Measurements from ENCODE around the gene LAD1.

LAD1 gene

DNA sequence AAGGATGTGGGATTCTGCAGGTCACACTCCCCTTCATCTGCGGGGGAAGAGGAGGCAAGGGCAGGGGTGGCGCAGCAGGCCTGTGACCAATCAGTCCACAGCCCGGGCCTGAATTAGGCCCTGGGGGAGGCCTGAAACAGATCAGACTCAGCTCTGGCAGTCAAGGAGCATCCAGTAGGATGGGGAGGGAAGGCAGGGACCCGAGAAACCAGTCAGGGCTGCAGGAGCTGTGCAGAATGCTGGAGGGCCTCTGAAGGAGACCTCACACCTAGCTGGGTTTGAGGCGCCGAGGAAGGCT lies 34.4 kb downstream of the LAD1 start:
- no peak for DNase-seq (ENCODE audit: low read depth, low spot score)

DNA sequence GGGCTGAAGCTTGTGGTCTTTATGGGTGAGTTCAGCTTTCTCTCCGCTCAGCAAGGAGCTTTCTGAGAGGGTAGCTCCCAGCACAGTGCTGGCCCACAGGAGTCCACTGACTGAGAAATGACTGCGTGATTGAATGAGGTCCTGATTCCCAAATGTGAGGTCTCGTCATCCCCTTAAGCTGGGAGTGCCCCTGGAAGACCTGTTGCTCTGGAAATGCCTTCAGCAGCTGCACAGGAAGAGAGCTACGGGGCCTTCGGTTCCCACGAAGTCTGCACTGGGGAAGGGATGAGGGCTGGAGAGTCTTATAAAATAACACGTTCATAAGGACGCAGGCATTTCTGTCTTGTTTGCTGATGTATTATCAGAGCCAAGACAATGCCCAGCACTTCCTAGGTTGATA lies 35.7 kb downstream of the LAD1 start:
- DNase-seq (ENCODE audit: low read depth, low spot score) = no peak

DNA sequence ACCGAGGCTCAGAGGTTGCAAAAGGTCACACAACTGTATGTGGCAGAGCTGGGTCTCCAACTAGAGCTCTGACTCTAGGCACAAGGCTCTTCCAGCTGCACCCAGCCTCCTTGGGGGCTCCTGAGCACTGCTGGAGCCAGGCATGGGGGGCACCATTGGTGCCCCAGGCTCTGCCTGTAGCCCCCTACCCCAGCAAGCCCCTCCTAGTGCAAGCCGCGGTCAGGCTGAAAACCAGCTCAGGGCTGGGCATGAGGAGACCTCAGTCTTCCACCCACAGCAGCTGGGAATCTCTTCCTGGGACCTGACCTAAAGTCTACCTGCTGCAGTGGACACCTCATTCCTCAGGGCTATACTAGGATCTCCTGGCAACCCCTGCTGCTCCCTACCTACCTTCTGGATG lies 36.2 kb downstream of the LAD1 start:
- DNase-seq (ENCODE audit: low read depth, low spot score) = no peak

DNA sequence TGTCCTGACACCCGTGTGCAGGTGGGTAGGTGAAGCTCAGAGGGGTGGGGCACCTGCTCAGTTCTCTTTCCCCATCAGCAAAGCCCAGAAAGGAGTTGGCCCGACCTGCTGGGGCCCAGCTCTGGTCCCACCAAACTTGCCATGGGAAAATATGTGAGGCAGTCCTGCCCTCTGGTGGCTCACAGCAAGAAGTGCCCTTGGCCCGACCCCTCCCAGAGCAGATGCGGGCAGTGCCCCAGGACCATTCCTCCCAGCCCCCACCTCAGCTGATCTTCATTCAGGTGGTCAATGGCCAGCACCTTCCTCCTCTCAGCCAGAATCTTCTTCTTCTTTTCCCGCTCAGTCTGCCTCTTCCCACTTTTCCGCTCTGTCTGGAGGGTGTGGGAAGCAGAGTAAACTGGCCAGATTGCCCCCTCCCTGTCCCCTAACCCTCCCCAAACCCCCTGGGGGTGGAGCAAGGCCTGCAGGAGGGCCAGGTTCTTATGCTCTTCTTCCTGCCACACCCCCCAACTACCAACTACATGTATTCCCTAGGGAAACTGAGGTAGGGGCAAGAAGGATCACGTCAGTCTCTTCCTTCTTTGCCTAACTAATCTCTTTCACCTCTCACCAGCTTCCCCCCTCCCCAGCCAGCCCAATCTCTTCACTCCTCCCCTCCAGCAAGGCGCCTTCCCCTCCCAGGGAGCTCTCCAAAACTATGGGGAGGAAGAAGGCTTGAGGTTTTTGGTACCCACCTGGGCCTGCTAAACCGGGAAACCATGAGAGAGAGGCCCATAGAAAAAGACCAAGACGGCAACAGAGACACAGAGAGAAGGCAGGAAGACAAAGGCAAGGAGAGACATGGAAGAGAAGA lies 37.2 kb downstream of the LAD1 start:
- no peak for DNase-seq (ENCODE audit: low read depth, low spot score)

DNA sequence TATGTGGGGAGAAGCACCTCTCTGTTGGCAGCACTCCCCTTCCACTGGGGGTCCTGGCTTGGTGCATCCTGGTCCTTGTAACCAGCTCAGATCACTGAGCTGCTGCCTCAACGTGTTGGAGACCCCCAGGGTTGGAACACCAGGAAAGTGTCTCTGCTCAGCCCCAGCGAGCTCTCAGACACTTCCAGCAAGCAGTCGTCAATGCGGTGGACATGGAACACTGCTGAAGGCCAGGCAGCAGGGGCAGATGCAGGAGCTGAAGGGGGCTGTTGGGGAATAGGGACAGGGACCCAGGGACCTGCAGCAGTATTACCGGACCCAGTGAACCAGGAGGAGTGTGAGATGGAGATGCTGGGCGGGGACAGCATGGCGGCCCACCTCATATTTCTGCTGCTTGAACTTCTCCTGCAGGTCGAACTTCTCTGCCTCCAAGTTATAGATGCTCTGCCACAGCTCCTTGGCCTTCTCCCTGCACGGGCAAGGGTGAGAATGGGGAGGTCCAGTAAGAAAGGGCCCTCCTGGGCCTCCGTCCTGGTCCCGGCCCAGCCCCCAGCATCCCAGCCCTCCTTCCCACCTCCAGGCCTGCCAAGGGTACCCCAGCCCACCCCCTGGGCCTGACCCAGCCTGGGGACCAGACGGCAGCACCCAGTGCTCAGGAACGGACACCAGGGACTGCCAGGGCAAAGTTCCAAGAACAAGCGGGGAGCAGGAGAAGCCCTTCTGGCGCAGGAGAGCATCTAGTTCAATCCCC lies 38.0 kb downstream of the LAD1 start:
- DNase-seq (ENCODE audit: low read depth, low spot score) = no peak

DNA sequence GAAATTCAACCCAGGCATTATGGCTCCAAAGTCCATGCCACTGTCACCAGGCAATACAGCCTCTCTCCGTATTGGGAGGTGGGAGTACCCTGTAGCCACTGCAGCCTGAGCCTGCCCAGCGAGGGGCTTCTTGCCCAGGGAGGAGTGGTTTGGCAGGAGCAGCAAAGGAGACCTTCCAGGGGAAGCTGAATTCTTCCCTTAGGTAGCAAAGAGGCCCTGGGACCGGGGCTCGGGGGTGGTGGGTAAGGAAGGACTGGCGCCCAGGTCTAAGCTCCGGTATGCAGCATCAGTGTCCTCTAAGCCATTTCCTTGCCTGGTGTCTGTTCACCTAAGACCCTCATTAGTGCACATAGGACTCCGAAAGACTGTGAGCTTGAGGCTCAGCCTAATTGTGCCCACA lies 38.6 kb downstream of the LAD1 start:
- DNase-seq (ENCODE audit: low read depth, low spot score) = no peak

DNA sequence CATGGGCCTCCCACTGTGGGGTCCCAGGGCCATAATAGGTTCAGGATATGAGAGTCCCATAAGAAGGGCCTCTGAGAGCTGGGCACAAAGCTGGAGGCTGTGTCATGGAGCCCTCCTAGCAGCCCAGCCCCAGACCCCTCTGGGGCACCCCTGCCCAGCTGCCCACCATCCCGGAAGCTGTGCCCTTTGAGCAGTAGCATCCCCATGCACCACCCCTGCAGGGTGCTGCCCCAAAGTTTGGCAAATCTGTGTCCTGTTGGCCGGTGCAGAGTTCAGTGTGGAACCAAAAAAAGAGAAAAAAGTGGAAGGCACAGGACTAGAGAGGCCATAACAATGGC lies 39.3 kb downstream of the LAD1 start:
- DNase-seq (ENCODE audit: low read depth, low spot score) = no peak

DNA sequence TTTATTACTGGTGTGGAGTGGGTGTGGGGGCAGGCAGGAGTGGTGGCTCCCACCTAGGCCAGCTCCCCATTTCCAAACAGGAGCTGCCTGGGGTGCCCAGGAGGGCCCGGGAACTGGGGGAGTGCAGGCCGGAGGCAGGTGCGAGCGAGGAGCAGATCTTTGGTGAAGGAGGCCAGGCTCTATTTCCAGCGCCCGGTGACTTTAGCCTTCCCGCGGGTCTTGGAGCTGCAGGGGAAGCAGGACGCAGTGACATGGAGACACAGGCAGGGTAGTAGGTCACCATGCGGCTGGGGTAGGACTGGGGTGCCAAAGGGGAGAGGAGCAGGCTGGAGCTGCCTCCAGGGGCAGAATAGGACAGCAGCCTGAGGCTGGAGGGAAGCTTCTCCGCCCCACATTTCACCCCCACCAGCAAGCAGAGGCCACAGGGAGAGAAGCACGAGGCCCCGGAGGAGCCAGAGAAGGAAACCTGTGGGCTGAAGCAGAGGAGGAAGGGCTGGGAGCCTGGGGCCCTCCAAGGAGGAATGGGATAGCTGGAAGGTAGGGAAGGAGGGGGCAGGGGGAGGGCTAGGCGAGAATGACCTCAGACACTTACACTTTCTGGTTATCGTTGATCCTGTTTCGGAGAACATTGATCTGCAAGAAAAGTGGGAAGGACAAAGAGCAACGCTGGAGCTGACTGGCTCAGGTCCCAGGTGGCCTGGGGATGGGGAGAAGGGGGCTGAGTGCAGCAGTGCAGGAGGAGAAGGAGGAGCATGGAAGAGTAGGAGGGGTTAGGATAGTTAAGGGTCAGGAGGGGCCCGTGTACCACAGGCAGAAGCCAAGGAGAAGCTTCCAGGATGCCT lies 39.9 kb downstream of the LAD1 start:
- no peak for DNase-seq (ENCODE audit: low read depth, low spot score)

DNA sequence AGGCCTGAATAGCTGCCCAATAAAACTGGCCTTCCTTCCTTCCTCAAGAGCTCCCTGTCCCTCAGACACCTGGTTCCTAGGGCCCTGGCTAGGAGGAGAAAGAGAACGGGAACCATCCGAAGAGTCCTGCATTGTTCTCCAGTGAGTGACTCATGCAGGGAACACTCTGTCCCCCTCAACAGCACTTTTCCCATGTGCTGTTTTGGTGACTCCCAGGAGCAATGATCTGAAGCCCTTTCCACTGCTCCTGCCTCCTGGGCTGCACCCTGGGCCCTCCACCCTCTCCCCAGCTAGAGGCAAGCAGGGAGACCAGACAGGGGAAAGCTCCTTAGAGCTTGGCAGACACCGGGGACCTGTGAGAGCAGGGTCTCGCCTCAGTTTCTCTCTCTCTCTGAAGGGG lies 40.5 kb downstream of the LAD1 start:
- no peak for DNase-seq (ENCODE audit: low read depth, low spot score)

DNA sequence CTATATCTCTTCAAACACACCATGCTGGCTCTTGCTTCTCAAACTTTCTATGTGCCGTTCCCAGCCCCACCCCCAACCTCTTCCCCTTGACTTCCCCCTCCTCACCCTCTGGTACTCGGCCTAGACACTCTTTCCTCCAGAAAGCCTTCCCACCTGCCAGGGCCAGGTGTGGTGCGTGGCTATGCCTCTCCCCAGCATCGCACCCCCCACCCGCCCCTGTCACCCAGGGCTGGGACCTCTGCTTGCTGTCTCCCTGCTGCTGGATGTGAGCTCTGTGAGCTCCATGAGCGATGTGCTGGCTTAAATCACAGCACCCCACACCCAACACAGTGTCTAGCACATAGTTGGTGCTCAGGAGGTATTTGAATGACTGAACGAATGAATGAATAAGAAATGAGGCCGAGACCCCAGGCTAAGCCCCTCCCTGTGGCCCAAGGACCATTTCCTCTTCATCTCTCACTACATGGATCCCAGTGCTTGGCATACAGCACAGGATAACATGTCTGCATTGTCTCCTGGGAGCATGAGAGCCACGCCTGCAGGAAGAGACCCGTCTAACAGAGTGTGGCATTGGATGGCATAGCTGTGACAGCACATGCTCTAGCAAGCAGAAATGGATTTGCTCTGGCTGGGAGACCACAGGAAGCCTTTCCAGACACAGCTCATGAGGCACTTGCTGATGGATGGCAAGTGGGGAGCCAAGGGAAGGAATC lies 41.3 kb downstream of the LAD1 start:
- no peak for DNase-seq (ENCODE audit: low read depth, low spot score)

DNA sequence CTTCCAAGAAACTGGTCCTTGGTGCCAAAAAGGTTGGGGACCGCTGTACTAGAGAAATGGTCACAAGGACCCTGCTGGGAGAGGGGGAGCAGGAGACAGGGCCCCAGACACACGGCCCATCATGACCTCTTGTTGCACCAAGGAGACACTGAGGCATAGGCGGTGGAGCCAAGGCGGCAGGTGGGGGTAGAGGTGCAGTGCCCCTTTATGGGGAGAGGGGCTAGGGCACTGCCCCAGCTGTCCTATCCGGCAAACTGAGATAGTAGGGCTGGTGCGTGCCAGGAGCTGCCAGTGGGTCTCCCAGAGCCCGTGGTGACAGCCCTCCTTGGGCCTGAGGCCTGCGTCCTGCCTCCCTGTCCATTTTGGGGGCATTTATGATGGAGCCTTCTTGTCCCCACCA lies 41.9 kb downstream of the LAD1 start:
- DNase-seq (ENCODE audit: low read depth, low spot score) = no peak

DNA sequence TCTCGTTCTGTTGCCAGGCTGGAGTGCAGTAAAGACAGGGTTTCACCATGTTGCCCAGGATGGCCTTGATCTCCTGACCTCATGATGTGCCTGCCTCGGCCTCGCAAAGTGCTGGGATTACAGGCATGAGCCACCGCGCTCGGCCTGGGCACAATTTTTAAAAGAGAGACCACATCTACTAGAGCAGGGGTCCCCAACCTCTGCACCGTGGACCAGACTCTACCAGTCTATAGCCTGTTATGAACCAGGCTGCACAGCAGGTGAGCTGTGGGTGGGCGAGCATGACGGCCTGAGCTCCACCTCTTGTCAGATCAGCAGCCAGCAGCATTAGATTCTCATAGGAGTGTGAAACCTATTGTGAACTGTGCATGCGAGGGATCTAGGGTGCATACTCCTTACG lies 42.4 kb downstream of the LAD1 start:
- DNase-seq (ENCODE audit: low read depth, low spot score) = no peak

DNA sequence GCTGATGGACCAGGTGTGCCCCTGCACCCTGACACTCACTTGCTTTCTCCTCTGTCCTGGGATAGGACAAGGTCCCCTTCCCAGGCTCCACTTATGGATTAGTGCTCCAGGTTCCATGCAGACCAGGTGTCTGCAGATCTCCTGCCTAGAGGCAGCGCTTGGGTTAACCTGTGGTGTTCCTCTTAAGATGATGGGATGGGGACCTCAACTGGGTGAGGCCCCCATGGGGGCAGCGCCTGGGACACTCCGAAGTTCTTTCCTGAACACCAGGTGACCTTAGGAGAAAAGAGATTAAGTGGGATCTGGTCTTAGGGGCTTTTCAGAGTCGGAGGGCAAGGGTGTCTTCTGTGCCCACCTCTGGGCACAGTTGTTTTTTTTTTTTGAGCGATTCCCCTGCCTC lies 42.9 kb downstream of the LAD1 start:
- DNase-seq (ENCODE audit: low read depth, low spot score) = no peak

DNA sequence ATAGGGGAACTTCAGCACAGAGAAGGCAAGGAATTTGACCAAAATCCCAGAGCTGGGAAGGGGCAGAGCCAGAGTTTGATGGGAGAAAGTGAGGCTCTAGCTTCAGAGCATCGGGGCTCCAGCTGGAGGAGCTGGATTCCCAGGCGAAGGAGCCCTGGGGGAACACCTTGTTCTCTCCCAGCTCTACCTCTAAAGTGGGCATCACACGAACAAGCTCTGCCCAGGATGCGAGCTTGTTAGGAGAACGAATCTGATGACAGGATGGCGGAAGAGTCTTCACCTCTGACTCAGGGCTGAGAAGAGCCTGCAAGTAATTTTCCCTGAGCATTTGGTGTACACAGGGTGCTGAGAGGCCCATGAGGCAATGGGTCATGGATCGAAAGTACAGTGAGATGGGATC lies 43.7 kb downstream of the LAD1 start:
- DNase-seq (ENCODE audit: low read depth, low spot score) = no peak

DNA sequence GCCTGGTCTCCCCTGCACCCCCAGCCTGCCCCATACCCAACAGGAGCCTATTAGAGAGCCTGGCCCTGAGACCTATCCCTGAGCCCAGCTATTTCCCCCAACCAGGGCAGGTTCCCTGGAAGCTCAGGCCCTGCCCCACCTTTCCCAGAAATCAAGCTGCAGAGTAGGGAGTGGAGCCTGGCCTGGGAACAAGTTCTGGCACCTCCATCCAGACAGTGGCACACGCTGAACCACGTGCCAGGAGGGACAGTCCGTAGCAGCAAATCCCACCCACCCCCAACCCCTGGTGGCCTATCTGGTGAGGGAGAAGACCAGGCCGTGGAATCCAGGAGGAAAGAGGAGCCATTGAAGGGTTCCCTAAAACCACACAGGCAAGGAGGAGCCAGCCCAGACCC lies 44.2 kb downstream of the LAD1 start:
- no peak for DNase-seq (ENCODE audit: low read depth, low spot score)

DNA sequence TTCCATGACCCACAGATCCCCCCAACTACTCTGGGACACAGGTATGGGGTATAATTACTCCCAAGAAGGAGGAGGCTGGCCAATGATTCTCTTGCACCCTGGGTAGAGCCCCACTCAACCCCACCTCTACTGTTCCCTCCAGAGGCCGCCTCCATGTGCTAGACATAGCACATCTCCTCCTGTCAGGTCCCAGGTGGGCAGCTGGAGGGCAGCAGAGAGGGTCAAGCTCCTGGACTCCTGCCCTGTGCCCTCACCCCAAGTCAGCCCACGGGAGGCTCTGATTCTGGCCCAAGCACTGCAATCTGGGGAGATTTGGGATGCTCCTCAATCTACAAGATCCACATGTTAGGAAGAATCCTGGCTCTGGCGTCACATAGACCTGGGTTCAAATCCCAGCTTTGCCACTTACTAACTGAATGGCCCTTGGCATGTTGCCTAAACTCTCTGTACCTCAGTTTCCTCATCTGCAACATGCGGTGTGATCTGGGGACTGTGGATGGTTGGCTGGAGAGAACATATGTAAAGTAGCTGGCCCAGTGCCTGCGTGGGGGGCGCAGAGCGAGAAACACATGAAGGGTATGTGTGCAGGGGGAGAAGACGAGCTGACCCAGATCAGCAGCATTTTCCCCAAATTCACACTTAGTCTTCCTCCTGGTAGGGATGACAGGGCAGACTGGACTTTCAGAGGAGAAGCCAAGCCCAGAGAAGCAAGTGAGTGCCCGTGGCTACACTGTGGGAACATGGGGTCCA lies 44.8 kb downstream of the LAD1 start:
- no peak for DNase-seq (ENCODE audit: low read depth, low spot score)

DNA sequence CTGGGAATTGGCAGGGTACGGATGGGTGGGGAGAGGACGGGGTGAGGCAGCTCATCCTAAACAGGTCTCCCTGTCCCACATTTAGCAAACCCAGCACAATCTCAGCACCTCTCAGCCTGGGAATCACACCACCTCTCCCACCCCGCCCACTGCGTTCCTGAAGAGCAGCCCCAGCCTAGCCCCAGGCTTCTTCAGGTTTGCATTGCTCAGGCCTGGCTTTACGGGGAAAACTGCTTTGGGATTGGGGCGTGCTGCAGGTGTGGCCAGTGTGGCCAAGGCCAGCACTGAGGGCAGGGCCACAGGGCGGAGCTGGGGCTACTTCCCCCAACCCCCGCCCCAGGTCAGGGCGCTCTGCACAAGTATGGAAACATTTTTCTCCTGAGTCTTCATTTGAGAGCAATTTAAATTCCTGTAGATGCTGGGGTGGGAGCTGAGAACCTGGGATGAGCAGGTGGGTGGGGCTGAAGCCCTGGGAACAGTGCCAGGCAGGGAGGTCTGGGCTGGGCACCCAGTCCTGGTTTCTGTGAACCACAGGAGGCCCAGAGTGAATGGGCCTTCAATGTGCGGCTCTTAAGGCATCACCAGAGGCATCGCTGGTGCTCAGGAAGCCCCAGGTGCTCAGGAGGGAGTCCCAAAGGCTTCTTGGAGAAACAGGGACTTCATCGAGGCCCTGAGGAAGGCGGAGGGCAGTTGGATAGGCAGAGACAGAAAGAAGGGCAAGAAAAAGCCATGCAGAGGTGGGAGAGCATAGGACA lies 45.8 kb downstream of the LAD1 start:
- no peak for DNase-seq (ENCODE audit: low read depth, low spot score)

DNA sequence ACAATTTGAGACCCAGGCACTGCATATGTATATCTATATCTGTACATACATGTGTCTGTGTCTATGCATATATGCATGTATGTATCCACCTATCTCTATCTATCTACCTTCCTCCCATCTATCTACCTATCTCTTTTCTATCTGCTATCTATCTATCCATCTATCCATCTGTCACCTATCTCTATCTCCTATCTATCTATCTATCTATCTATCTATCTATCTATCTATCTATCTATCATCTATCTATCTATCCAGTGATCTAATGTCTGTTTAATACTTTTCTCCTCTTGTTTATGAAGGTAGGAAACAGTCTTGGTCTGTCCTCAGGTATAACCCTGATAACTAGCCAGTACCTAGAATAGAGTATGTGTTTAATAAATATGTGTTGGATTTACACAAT lies 47.5 kb downstream of the LAD1 start:
- DNase-seq (ENCODE audit: low read depth, low spot score) = no peak

DNA sequence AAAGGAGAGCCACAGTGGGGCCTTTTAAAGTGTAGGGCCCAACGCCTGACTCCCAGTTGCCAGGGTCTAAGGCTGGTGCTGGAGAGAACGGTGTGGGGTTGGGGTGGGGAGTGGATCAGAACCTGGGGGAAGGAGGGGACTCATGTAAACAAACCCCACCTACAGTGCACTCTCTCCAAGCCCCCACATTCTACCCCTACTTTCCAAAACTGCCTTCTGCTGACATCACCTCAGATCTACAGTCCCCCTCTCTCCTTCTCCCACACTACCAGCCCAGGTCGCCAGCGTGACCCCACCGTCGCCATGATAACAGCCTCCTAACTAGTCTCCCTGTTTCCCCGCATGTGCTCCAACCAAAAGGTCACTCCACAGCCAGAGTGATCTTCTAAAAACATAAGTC lies 48.2 kb downstream of the LAD1 start:
- DNase-seq (ENCODE audit: low read depth, low spot score) = no peak

DNA sequence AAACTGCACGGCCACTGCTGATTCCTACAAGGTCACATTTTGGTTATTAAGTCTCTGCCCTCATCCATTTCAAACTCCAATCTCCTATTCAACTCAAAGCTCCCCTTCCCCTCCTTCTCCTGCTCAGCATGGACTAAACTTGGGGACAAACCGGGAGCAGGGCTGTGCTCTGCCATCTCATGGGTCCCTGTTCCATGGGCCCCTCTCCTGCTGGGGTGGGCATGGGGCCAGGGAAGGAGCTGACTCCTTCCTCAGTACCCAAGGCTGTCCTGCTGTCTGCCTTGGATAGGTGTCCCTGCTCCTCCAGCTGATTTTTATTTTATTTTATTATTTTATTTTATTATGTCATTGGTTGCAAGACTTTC lies 48.8 kb downstream of the LAD1 start:
- no peak for DNase-seq (ENCODE audit: low read depth, low spot score)

DNA sequence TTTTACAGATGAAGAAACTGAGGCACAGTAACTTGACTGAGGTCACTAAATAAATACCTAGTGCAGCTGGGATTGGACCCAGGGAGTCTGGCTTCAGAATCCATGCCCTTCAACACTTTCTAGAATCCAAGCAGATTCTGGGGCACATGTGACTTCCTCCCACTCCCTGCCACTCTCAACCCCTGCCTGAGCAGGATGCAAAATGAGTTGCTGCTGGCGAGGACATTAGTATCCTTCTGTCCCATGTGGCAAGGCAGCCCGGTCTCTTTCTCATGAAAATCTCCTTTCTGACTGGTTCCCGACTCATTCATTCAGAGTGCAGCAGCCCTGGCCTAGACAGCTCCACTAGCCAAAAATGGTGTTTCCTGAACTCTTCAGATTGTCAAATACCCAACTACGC lies 50.0 kb downstream of the LAD1 start:
- DNase-seq (ENCODE audit: low read depth, low spot score) = no peak
